HEK293 (cell line): ENCODE measurements around the gene SIX3.

Experiments
- CTCF ChIP-seq: fragments of 450-650 bp; formaldehyde crosslinking; IDR thresholded peaks from 2 replicates; pipeline ENCODE4 v1.5.1; 2016; ENCODE audit warnings: missing biosample characterization, missing genetic modification characterization
- HOXA7 ChIP-seq: sonication (generic); formaldehyde crosslinking; IDR thresholded peaks from 2 replicates; pipeline ENCODE4 v1.8.1; 2022; ENCODE audit warnings: missing genetic modification reagents, borderline replicate concordance
- SP2 ChIP-seq: fragments of 450-650 bp; formaldehyde crosslinking; IDR thresholded peaks from 2 replicates; pipeline ENCODE4 v1.5.1; 2016; ENCODE audit warnings: missing biosample characterization, missing genetic modification characterization
- TSHZ1 ChIP-seq: fragments of 450-650 bp; formaldehyde crosslinking; IDR thresholded peaks from 2 replicates; pipeline ENCODE4 v1.5.1; 2016; ENCODE audit warnings: missing biosample characterization, missing genetic modification characterization, borderline replicate concordance
- WT1 ChIP-seq: fragments of 450-650 bp; formaldehyde crosslinking; IDR thresholded peaks from 2 replicates; pipeline ENCODE4 v1.5.1; 2016; ENCODE audit warnings: missing biosample characterization, missing genetic modification characterization
- ZBTB49 ChIP-seq: fragments of 450-650 bp; formaldehyde crosslinking; IDR thresholded peaks from 2 replicates; pipeline ENCODE4 v1.5.1; 2016; ENCODE audit warnings: missing biosample characterization, missing genetic modification characterization, low read depth
- ZNF2 ChIP-seq: fragments of 450-650 bp; formaldehyde crosslinking; IDR thresholded peaks from 2 replicates; pipeline ENCODE4 v1.5.1; 2016; ENCODE audit warnings: missing biosample characterization, missing genetic modification characterization
- ZNF274 ChIP-seq, 2 experiments: fragments of 200-500 bp in 1 of 2; fragments of 450-650 bp in 1 of 2; sonication (Bioruptor generic) in 1 of 2; formaldehyde crosslinking in 1 of 2; IDR thresholded peaks; 2 replicates each; pipeline versions ENCODE4 v1.5.1 to v1.6.1; 2014 to 2016; ENCODE audit warnings: borderline replicate concordance in 1 of 2, inconsistent platforms in 1 of 2, low read length in 1 of 2, missing biosample characterization in 1 of 2, missing genetic modification characterization in 1 of 2
- TF ChIP-seq, protein P1 (sequence below): fragments of 450-650 bp; formaldehyde crosslinking; IDR thresholded peaks from 2 replicates; pipeline ENCODE4 v1.5.1; 2016; ENCODE audit warnings: missing biosample characterization, missing genetic modification characterization
- TF ChIP-seq, protein P2 (sequence below): fragments of 450-650 bp; IDR thresholded peaks from 2 replicates; pipeline ENCODE4 v1.5.1; 2018; ENCODE audit warnings: missing biosample characterization, missing genetic modification characterization

DNA sequence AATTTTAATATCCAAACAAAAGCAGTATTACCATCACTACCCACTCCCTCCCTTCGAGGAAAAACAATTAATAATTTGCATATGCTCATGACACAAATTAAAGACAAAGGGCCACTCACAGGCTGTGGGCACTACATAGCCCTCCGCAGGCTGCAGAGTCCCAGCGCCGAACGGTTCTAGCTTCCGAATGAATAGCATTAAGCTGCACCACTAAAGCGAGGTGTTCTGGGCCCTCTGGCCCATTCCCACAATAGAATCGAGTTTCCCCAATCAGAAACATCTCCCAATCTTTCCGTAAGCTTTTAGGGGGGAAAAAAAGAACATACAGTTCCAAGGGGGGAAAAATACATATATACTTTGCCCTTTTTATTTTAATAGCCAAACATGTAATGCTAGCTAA, 14.5 kb upstream of the SIX3 start:
- TF ChIP-seq HOXA7 (CRISPR knock-in tag) (no peak), WT1 (tag by site-specific recombination) (no peak), CTCF (tag by site-specific recombination) (no peak), ZNF274 (IDR thresholded peaks at IDR 0.05; ENCODE audit: low read length) (no peak), ZNF274 (tag by site-specific recombination; IDR thresholded peaks at IDR 0.05; ENCODE audit: borderline replicate concordance) (no peak), ZBTB49 (no peak), SP2 (tag by site-specific recombination) (no peak), ZNF2 (tag by site-specific recombination) (no peak), TSHZ1 (tag by site-specific recombination) (no peak)
- TF ChIP-seq, protein P1, sequence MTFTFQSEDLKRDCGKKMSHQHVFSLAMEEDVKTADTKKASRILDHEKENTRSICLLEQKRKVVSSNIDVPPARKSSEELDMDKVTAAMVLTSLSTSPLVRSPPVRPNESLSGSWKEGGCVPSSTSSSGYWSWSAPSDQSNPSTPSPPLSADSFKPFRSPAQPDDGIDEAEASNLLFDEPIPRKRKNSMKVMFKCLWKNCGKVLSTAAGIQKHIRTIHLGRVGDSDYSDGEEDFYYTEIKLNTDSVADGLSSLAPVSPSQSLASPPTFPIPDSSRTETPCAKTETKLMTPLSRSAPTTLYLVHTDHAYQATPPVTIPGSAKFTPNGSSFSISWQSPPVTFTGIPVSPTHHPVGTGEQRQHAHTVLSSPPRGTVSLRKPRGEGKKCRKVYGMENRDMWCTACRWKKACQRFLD (tag by site-specific recombination) = no peak
- TF ChIP-seq, protein P2, sequence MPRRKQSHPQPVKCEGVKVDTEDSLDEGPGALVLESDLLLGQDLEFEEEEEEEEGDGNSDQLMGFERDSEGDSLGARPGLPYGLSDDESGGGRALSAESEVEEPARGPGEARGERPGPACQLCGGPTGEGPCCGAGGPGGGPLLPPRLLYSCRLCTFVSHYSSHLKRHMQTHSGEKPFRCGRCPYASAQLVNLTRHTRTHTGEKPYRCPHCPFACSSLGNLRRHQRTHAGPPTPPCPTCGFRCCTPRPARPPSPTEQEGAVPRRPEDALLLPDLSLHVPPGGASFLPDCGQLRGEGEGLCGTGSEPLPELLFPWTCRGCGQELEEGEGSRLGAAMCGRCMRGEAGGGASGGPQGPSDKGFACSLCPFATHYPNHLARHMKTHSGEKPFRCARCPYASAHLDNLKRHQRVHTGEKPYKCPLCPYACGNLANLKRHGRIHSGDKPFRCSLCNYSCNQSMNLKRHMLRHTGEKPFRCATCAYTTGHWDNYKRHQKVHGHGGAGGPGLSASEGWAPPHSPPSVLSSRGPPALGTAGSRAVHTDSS (tag by site-specific recombination) = no peak
